Measurements from ENCODE around the gene ADGRF3.

- TF ChIP-seq ELF4 (IDR thresholded peaks at IDR 0.05) (no peak), FOXM1 (IDR thresholded peaks at IDR 0.05; ENCODE audit: borderline replicate concordance) (no peak), LEF1 (IDR thresholded peaks at IDR 0.05; ENCODE audit: borderline replicate concordance) (no peak), HDGF (IDR thresholded peaks at IDR 0.05; ENCODE audit: borderline replicate concordance) (no peak), SUZ12 (IDR thresholded peaks at IDR 0.05) (no peak), FOXA1 (IDR thresholded peaks at IDR 0.05) (no peak), BHLHE40 (IDR thresholded peaks at IDR 0.05; ENCODE audit: borderline replicate concordance) (no peak), SP1 (IDR thresholded peaks at IDR 0.05) (no peak), TARDBP (IDR thresholded peaks at IDR 0.05) (no peak), CTBP1 (IDR thresholded peaks at IDR 0.05; ENCODE audit: borderline replicate concordance) (no peak), ZNF384 (IDR thresholded peaks at IDR 0.05) (no peak), PKNOX1 (IDR thresholded peaks at IDR 0.05) (no peak)
Measured at GRCh38 chr2:26356771-26357170, 10.2 kb upstream of the ADGRF3 start.
